ENCODE data around the gene GID8.

Gene GID8

DNA sequence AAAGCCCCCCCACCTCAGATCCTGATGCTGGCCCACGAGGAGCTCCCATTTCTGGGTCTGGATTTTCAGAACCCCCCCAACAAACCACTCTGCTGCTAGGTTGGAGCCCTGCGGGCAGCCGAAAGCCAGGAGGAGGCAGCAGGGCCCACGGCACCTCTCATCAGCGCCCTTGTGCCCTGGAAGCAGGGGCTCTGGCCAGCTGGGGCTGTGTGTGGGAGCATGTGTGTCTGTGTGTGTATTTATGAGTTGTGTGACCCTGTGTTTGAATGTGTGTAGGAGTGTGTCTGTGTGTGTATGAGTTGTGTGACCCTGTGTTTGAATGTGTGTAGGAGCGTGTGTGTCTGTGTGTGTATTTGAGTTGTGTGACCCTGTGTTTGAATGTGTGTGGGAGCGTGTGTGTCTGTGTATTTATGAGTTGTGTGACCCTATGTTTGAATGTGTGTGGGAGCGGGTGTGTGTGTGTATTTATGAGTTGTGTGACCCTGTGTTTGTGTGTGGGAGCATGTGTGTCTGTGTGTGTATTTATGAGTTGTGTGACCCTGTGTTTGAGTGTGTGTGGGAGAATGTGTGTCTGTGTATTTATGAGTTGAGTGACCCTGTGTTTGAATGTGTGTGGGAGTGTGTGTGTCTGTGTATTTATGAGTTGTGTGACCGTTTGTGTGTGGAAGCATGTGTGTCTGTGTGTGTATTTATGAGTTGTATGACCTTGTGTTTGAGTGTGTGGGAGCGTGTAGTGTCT, 33.4 kb downstream of the GID8 start:
- DNase-seq (ENCODE audit: low spot score), result no peak
- Histone ChIP-seq H3K4me3 (no peak overlapping the region), H3K27ac (no peak overlapping the region)
- TF ChIP-seq, protein P1, sequence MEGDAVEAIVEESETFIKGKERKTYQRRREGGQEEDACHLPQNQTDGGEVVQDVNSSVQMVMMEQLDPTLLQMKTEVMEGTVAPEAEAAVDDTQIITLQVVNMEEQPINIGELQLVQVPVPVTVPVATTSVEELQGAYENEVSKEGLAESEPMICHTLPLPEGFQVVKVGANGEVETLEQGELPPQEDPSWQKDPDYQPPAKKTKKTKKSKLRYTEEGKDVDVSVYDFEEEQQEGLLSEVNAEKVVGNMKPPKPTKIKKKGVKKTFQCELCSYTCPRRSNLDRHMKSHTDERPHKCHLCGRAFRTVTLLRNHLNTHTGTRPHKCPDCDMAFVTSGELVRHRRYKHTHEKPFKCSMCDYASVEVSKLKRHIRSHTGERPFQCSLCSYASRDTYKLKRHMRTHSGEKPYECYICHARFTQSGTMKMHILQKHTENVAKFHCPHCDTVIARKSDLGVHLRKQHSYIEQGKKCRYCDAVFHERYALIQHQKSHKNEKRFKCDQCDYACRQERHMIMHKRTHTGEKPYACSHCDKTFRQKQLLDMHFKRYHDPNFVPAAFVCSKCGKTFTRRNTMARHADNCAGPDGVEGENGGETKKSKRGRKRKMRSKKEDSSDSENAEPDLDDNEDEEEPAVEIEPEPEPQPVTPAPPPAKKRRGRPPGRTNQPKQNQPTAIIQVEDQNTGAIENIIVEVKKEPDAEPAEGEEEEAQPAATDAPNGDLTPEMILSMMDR (IDR thresholded peaks at IDR 0.05), result no peak

DNA sequence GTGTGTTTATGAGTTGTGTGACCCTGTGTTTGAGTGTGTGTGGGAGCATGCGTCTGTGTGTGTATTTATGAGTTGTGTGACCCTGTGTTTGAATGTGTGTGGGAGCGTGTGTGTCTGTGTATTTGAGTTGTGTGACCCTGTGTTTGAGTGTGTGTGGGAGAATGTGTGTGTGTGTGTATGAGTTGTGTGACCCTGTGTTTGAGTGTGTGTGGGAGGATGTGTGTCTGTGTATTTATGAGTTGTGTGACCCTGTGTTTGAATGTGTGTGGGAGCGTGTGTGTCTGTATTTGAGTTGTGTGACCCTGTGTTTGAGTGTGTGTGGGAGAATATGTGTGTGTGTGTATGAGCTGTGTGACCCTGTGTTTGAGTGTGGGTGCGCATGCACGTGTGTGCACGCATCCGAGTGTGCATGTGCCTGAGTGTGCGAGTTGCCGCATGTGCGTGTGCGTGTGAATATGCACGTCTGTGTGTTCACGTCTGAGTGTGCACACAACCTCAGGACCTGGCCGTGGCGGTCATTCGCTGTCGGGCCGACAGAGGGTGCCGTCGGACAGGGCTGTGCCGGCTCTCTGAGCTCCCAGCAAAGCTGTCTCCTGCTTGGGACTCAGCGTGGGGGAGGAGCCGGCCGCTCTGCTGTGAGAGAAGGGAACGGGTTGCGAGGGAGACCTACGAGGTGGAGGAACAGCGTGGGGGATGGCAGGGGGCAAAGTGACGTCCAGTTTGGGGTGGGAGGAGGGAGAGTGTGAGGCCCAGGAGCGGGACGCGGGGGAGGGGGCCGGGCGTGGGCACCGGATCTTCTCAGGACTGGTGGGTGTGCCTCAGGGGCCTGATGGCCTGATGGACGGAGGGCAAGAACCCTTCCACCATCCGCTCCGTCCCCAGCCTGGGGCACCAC, 34.2 kb downstream of the GID8 start:
- no peak overlapping the region for H3K27ac ChIP-seq
- peak overlapping the region; percentile 68 for H3K4me3 ChIP-seq
- DNase-seq (ENCODE audit: low spot score), result peak; percentile 88
- TF ChIP-seq, protein P1 (IDR thresholded peaks at IDR 0.05), result peak; percentile 91

DNA sequence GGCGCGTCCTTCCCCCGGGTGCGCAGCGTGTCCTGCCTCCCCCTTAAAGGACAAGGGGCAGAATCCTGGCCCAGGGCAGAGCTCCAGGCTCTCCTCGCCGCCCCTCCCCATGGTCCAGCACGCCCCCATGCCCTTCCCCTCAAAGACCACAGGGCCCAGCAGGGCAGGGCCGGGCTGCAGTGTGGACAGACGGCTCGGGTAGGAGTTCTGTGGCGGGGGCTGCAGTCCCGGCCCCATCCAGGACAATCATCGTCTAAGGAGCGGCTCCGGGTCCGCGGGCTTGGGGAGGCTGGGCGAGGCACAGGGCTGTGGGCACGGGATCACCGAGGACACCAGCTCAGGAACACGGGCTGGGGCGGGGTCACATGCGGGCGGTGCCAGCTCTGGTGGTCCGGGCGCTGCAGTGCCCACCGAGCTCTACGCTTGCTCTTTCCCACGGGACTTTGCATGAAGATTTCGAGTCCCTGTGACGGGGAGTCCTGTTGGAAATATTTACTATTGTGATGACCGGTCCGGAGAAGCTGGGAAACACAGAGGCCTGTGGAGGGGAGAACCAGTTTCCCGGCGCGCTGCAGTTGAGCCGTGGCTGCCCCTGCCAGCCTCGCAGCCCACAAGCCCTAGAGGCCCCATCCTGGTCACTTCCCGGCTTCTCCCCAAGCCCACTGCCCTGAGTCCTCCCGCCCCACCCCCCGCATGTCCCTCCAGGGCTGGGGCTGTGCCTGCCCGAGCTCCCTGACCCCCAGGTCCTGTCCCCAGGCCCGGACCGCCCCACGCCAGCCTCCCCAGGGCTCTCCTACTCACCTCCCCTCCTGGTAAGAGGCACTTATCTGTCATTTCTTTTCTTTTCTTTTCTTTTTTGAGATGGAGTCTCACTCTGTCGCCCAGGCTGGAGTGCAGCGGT, 35.1 kb downstream of the GID8 start:
- Histone ChIP-seq H3K27ac (no peak overlapping the region), H3K4me3 (peak overlapping the region; percentile 68)
- TF ChIP-seq, protein P1 (IDR thresholded peaks at IDR 0.05), result no peak
- no peak for DNase-seq (ENCODE audit: low spot score)

DNA sequence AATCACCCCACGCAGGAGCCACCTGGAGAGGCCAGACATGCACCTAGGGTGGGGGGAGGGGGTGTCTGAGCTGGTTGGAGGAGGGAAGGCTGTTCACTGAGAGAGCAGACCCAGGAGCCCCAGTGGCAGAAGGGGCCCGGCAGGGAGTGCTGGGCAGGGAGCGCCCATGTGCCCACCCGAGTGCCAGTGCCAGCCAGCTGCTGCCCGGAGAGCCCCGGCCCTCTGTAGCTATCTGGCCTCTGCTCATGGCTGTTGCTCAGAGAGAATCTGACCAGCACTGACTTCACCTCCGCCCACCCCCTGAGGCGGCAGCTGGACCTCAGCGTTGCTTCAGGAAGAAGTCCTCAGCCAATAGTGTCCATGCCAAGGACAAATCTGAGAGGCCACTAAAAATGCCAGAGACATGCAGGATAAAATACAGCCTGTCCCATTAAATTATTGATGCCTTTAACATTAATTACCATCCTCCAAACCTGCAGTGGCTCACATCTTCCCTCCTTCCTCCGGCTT, 37.4 kb downstream of the GID8 start:
- Histone ChIP-seq H3K4me3 (no peak overlapping the region), H3K27ac (no peak overlapping the region)
- TF ChIP-seq, protein P1 (IDR thresholded peaks at IDR 0.05), result no peak
- no peak for DNase-seq (ENCODE audit: low spot score)

DNA sequence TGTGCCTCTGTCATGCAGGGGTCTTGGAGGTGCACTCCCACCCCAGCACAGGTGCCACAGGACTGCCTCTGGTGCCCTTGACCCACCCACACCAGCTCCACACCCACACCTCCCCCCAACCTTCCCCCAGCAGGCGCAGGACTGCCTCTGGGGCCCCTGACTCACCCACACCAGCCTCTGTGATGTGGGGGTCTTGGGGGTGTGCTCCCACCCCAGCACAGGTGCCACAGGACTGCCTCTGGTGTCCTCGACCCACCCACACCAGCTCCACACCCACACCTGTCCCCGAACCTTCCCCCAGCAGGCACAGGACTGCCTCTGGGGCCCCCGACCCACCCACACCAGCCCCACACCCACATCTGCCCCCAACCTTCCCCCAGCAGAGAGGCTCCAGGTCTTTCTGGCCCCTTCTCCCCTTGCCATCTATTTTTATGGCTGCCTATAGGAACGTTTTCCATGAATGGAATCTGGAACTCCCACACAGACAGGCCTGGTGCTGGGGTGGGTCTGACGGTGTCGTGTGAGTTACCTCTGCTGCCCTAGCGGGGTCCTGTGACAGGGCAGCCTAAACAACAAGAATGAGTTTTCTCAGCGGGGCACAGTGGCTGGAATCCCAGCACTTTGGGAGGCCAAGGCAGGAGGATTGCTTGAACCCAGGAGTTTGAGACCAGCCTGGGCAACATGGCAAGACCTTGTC, 38.0 kb downstream of the GID8 start:
- H3K4me3 ChIP-seq, result no peak overlapping the region
- no peak overlapping the region for H3K27ac ChIP-seq
- DNase-seq (ENCODE audit: low spot score), result no peak
- TF ChIP-seq, protein P1 (IDR thresholded peaks at IDR 0.05), result no peak

DNA sequence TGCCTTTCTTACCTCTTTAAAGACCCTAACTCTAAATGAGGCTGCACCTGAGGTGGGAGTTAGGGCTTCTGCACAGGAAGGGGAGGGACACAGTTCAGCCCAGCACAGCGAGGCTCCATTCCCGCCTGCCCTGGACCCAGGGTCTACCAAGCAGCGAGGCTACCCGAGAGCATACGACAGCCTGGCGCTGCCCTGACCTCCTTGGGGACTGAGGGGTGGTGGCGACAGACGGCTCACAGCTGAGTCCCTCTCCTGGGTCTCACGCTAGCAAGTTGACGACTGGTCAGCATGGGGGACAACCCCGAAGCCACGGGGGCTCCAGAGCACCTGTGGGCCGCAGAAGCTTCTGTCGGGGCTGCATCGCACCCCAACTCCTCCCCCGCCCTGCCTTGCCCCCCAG, 38.9 kb downstream of the GID8 start:
- Histone ChIP-seq H3K4me3 (no peak overlapping the region), H3K27ac (no peak overlapping the region)
- no peak for DNase-seq (ENCODE audit: low spot score)
- TF ChIP-seq, protein P1 (IDR thresholded peaks at IDR 0.05), result no peak
